IMR-90 (cell line): Measurements from ENCODE around the gene TYRO3. TPM values are rescaled to one million over a fixed set of nuclear protein-coding genes. Genes with fewer than 3 reads are reported as not detected.

Experiments used
- ATAC-seq: fragments of 200-7000 bp; cut with Tn5 transposase; 2 replicates; pipeline ENCODE4 v1.9.1; 2020; ENCODE audit warnings: low read depth, mild to moderate bottlenecking, moderate library complexity
- BruUV-seq: library from RNA; stranded (reverse); fragments of 400-500 nt; replicated peaks from 2 replicates; lab custom pipeline; 2021; lab: Mats Ljungman, UMichigan
- CTCF ChIA-PET: fragments of 300-600 bp; formaldehyde crosslinking; extraction: SDS; loops from one replicate; lab custom pipeline; 2021; ENCODE audit warnings: antibody characterized with exemption; lab: Yijun Ruan, JAX
- POLR2A ChIA-PET: fragments of 300-600 bp; sonication (Branson Sonifier 250); formaldehyde crosslinking; loops from one replicate; lab custom pipeline; 2022; ENCODE audit warnings: antibody characterized with exemption; ENCODE audit not compliant: unreplicated experiment; lab: Charles Lee
- DNase-seq: peaks from one replicate; pipeline ENCODE4 v3.0.0; 2013
- H2AFZ ChIP-seq: replicated peaks from 2 replicates; pipeline ENCODE3; 2013; ENCODE audit warnings: low read length, mild to moderate bottlenecking; ENCODE audit not compliant: poor library complexity
- H2AK5ac ChIP-seq: 2 replicates; pipeline ENCODE4 v1.6.1; 2013; ENCODE audit warnings: low read depth, low read length, inconsistent platforms
- H2AK9ac ChIP-seq: replicated peaks from 2 replicates; pipeline ENCODE3; 2013; ENCODE audit warnings: mild to moderate bottlenecking, low read depth, low read length, moderate library complexity; ENCODE audit not compliant: poor library complexity
- H2BK120ac ChIP-seq: 2 replicates; pipeline ENCODE4 v1.6.1; 2013; ENCODE audit warnings: low read depth, low read length, inconsistent platforms
- H2BK15ac ChIP-seq: 3 replicates; pipeline ENCODE4 v1.6.1; 2013; ENCODE audit warnings: low read depth, low read length, inconsistent platforms
- H2BK20ac ChIP-seq: 2 replicates; pipeline ENCODE4 v1.6.1; 2013; ENCODE audit warnings: low read depth, mild to moderate bottlenecking, inconsistent platforms, low read length, moderate library complexity
- H2BK5ac ChIP-seq: 2 replicates; pipeline ENCODE4 v1.6.1; 2013; ENCODE audit warnings: mild to moderate bottlenecking, low read depth, low read length, inconsistent platforms; ENCODE audit not compliant: poor library complexity, severe bottlenecking
- H3K14ac ChIP-seq: replicated peaks from 2 replicates; pipeline ENCODE4 v1.6.1; 2013; ENCODE audit warnings: low read depth, low read length, inconsistent platforms
- H3K18ac ChIP-seq: 2 replicates; pipeline ENCODE4 v1.6.1; 2013; ENCODE audit warnings: low read depth, low read length, control low read depth
- H3K23ac ChIP-seq: 2 replicates; pipeline ENCODE4 v1.6.1; 2013; ENCODE audit warnings: low read depth, low read length, inconsistent platforms
- H3K27ac ChIP-seq: 2 replicates; pipeline ENCODE4 v1.5.1; 2013; ENCODE audit warnings: mild to moderate bottlenecking, control low read depth, low read length; ENCODE audit not compliant: insufficient read depth
- H3K27me3 ChIP-seq: 2 replicates; pipeline ENCODE4 v1.6.1; 2013; ENCODE audit warnings: low read length; ENCODE audit not compliant: control insufficient read depth, insufficient read depth
- H3K36me3 ChIP-seq: 2 replicates; pipeline ENCODE4 v1.6.1; 2013; ENCODE audit warnings: low read length, mixed read lengths; ENCODE audit not compliant: control insufficient read depth, insufficient read depth
- H3K4ac ChIP-seq: 2 replicates; pipeline ENCODE4 v1.6.1; 2013; ENCODE audit warnings: low read depth, low read length, inconsistent platforms
- H3K4me1 ChIP-seq: 2 replicates; pipeline ENCODE4 v1.6.1; 2013; ENCODE audit warnings: low read length, mixed read lengths; ENCODE audit not compliant: control insufficient read depth, insufficient read depth
- H3K4me2 ChIP-seq: 2 replicates; pipeline ENCODE4 v1.6.1; 2013; ENCODE audit warnings: low read depth, mild to moderate bottlenecking, control low read depth, low read length, moderate library complexity
- H3K4me3 ChIP-seq: 2 replicates; pipeline ENCODE4 v1.5.1; 2013; ENCODE audit warnings: low read depth, mild to moderate bottlenecking, control low read depth, low read length, moderate library complexity; ENCODE audit not compliant: insufficient read depth
- H3K56ac ChIP-seq: 2 replicates; pipeline ENCODE4 v1.6.1; 2013; ENCODE audit warnings: low read length, inconsistent platforms; ENCODE audit not compliant: insufficient read depth; ENCODE audit errors: extremely low read depth
- H3K79me1 ChIP-seq, 2 experiments: 2 replicates each; pipeline ENCODE4 v1.6.1; 2013; ENCODE audit warnings: low read length in 2 of 2, inconsistent platforms in 1 of 2, low read depth in 1 of 2
- H3K9ac ChIP-seq: 2 replicates; pipeline ENCODE4 v1.6.1; 2013; ENCODE audit warnings: low read depth, low read length, control low read depth
- H3K9me1 ChIP-seq: 2 replicates; pipeline ENCODE4 v1.6.1; 2013; ENCODE audit warnings: low read length, inconsistent platforms; ENCODE audit not compliant: insufficient read depth
- H3K9me3 ChIP-seq: 2 replicates; pipeline ENCODE4 v1.6.1; 2013; ENCODE audit warnings: low read length; ENCODE audit not compliant: control insufficient read depth, insufficient read depth
- H4K20me1 ChIP-seq: 2 replicates; pipeline ENCODE4 v1.6.1; 2013; ENCODE audit warnings: low read length, inconsistent platforms; ENCODE audit not compliant: insufficient read depth
- H4K5ac ChIP-seq: 2 replicates; pipeline ENCODE4 v1.6.1; 2013; ENCODE audit warnings: mild to moderate bottlenecking, low read depth, low read length, control low read depth
- H4K8ac ChIP-seq, 2 experiments: 2 replicates each; pipeline ENCODE4 v1.6.1; 2013; ENCODE audit warnings: low read depth in 2 of 2, low read length in 2 of 2, control low read depth in 1 of 2, inconsistent platforms in 1 of 2
- H4K91ac ChIP-seq: 2 replicates; pipeline ENCODE4 v1.6.1; 2013; ENCODE audit warnings: low read depth, low read length, inconsistent platforms; ENCODE audit not compliant: insufficient read depth
- BHLHE40 ChIP-seq: fragments of 150-350 bp; IDR thresholded peaks from 2 replicates; pipeline ENCODE4 v1.6.1; 2016; ENCODE audit warnings: mild to moderate bottlenecking, low read depth, low read length
- CEBPB ChIP-seq: IDR thresholded peaks from 2 replicates; pipeline ENCODE4 v1.6.1; 2012; ENCODE audit warnings: low read depth, low read length, improper control_type of control experiment
- CHD1 ChIP-seq: IDR thresholded peaks from 2 replicates; pipeline ENCODE4 v1.6.1; 2012; ENCODE audit warnings: low read depth, low read length, improper control_type of control experiment
- FOS ChIP-seq: fragments of 150-350 bp; IDR thresholded peaks from 2 replicates; pipeline ENCODE4 v1.6.1; 2016; ENCODE audit warnings: low read depth, low read length
- MAFK ChIP-seq: IDR thresholded peaks from 2 replicates; pipeline ENCODE4 v1.6.1; 2012; ENCODE audit warnings: low read depth, low read length, improper control_type of control experiment
- MAZ ChIP-seq: IDR thresholded peaks from 2 replicates; pipeline ENCODE4 v1.6.1; 2012; ENCODE audit warnings: low read depth, mild to moderate bottlenecking, low read length, improper control_type of control experiment, moderate library complexity, borderline replicate concordance
- MXI1 ChIP-seq: IDR thresholded peaks from 2 replicates; pipeline ENCODE4 v1.6.1; 2012; ENCODE audit warnings: low read depth, mild to moderate bottlenecking, low read length, moderate library complexity, borderline replicate concordance
- NFE2L2 ChIP-seq: fragments of 150-350 bp; IDR thresholded peaks from 2 replicates; pipeline ENCODE4 v1.6.1; 2016; ENCODE audit warnings: low read depth, mild to moderate bottlenecking, low read length
- POLR2A ChIP-seq: IDR thresholded peaks from 2 replicates; pipeline ENCODE4 v1.6.1; 2012; ENCODE audit warnings: mild to moderate bottlenecking, low read depth, low read length
- RAD21 ChIP-seq: IDR thresholded peaks from 2 replicates; pipeline ENCODE4 v1.6.1; 2012; ENCODE audit warnings: low read length, improper control_type of control experiment
- RCOR1 ChIP-seq: IDR thresholded peaks from 2 replicates; pipeline ENCODE4 v1.6.1; 2012; ENCODE audit warnings: mild to moderate bottlenecking, low read length, improper control_type of control experiment; ENCODE audit not compliant: insufficient replicate concordance
- RFX5 ChIP-seq: IDR thresholded peaks from 2 replicates; pipeline ENCODE4 v1.8.0; 2012; ENCODE audit warnings: low read depth, mild to moderate bottlenecking, low read length, moderate library complexity
- SMC3 ChIP-seq: fragments of 150-350 bp; IDR thresholded peaks from 2 replicates; pipeline ENCODE4 v1.6.1; 2016; ENCODE audit warnings: low read depth, mild to moderate bottlenecking, antibody characterized with exemption, low read length, moderate library complexity
- WGBS, 2 experiments: methylation state at CpG; one replicate each; pipeline versions ENCODE4 v1.1.5 to v1.1.7; 2013; ENCODE audit warnings: missing lambda C conversion rate in 2 of 2; ENCODE audit not compliant: insufficient read length in 1 of 2; ENCODE audit errors: extremely low coverage in 2 of 2; 5-methylcytosine and 5-hydroxymethylcytosine counted together
- dilution Hi-C: fragments of 300-500 bp; cut with HindIII; formaldehyde crosslinking; loops from one replicate; pipeline ENCODE4 v1.14.3; 2018; ENCODE audit warnings: low sequenced_read_pairs; ENCODE audit not compliant: unreplicated experiment
- in situ Hi-C: fragments of 300-500 bp; cut with MboI; formaldehyde crosslinking; loops from 3 replicates; pipeline ENCODE4 v1.14.3; 2019; ENCODE audit warnings: low sequenced_read_pairs, inconsistent platforms, mixed read lengths
- intact Hi-C: fragments of 100-400 bp; cut with micrococcal nuclease; formaldehyde crosslinking; loops from 2 replicates; pipeline ENCODE4 v1.10.0; 2022
- polyA plus RNA-seq, 3 experiments: library from polyadenylated mRNA; depleted of rRNA; stranded (reverse); fragments of >200 nt; gene quantifications; 2 replicates each; pipeline ENCODE4 v1.2.3, GENCODE V29; 2012; ENCODE audit warnings: low replicate concordance in 1 of 3
- total RNA-seq: library from RNA; depleted of rRNA; stranded (reverse); fragments of >200 nt; gene quantifications from 2 replicates; pipeline ENCODE4 v1.2.3, GENCODE V29; 2012
- TF ChIP-seq, protein P1 (sequence below): conservative IDR thresholded peaks from 2 replicates; pipeline ENCODE4 v1.5.1; 2012; ENCODE audit warnings: mild to moderate bottlenecking, low read depth, low read length, improper control_type of control experiment
- TF ChIP-seq, protein P2 (sequence below): fragments of 150-350 bp; IDR thresholded peaks from 2 replicates; pipeline ENCODE4 v1.6.1; 2017; ENCODE audit warnings: mild to moderate bottlenecking, antibody characterized with exemption, low read length, low read depth
- TF ChIP-seq, protein P3 (sequence below): fragments of 150-350 bp; IDR thresholded peaks from 2 replicates; pipeline ENCODE4 v1.6.1; 2016; ENCODE audit warnings: low read depth, mild to moderate bottlenecking, low read length, moderate library complexity, borderline replicate concordance

The TYRO3 gene
- total and polyA plus RNA-seq, 2 of the 4 experiments (the other 2 are of a cell fraction), result 11.5 to 18.4 TPM

DNA sequence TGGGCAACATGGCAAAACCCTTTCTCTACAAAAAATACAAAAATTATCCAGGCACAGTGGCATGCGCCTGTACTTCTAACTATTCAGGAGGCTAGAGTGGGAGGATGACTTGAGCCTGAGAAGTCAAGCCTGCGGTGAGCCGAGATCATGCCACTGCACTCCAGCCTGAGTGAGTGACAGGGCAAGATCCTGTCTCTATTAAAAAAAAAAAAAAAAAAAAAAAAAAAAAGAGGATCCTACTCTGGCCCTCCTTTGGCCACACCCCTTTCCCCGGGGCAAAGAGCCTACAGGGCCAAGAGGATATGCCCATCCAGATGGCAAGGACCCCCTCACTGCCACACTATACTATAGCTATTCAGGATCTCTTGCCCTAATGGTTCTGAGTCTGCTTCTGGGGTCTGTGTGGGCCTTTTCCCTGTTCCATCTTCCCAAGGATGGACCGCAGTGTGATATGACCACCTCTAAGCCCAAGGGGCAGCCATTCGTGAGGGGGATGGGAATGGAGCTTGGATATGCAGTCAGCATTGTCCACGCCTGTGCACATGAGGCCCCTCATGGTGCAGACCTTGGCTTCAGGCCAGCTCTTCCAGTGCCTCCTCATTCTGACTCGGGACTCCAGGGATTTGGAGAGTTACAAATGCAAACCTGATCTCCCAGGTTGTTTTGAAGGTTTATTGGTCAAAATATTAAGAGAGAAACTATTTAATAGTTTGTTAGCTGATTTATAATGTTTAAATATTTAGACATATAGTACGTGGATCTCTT is 7.3 kb downstream of the TYRO3 start:
- no peak overlapping the region for H3K4ac ChIP-seq
- H2AK9ac ChIP-seq, result no peak overlapping the region
- in situ Hi-C loops, result no loop called here
- H4K20me1 ChIP-seq, result no peaks in the 10 kb centered on the region
- no peak for TF ChIP-seq RAD21
- no peak for TF ChIP-seq BHLHE40
- TF ChIP-seq MAZ, result no peak
- TF ChIP-seq, protein P1, sequence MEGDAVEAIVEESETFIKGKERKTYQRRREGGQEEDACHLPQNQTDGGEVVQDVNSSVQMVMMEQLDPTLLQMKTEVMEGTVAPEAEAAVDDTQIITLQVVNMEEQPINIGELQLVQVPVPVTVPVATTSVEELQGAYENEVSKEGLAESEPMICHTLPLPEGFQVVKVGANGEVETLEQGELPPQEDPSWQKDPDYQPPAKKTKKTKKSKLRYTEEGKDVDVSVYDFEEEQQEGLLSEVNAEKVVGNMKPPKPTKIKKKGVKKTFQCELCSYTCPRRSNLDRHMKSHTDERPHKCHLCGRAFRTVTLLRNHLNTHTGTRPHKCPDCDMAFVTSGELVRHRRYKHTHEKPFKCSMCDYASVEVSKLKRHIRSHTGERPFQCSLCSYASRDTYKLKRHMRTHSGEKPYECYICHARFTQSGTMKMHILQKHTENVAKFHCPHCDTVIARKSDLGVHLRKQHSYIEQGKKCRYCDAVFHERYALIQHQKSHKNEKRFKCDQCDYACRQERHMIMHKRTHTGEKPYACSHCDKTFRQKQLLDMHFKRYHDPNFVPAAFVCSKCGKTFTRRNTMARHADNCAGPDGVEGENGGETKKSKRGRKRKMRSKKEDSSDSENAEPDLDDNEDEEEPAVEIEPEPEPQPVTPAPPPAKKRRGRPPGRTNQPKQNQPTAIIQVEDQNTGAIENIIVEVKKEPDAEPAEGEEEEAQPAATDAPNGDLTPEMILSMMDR, result no peak
- no peak for TF ChIP-seq RFX5
- TF ChIP-seq MXI1, result no peak
- TF ChIP-seq RCOR1, result no peak
- TF ChIP-seq, protein P2, sequence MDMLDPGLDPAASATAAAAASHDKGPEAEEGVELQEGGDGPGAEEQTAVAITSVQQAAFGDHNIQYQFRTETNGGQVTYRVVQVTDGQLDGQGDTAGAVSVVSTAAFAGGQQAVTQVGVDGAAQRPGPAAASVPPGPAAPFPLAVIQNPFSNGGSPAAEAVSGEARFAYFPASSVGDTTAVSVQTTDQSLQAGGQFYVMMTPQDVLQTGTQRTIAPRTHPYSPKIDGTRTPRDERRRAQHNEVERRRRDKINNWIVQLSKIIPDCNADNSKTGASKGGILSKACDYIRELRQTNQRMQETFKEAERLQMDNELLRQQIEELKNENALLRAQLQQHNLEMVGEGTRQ, result no peak
- no peak for TF ChIP-seq MAFK
- TF ChIP-seq CHD1, result no peak
- no peak for TF ChIP-seq CEBPB
- TF ChIP-seq POLR2A, result no peak
- TF ChIP-seq, protein P3, sequence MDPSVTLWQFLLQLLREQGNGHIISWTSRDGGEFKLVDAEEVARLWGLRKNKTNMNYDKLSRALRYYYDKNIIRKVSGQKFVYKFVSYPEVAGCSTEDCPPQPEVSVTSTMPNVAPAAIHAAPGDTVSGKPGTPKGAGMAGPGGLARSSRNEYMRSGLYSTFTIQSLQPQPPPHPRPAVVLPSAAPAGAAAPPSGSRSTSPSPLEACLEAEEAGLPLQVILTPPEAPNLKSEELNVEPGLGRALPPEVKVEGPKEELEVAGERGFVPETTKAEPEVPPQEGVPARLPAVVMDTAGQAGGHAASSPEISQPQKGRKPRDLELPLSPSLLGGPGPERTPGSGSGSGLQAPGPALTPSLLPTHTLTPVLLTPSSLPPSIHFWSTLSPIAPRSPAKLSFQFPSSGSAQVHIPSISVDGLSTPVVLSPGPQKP, result no peak
- TF ChIP-seq FOS, result no peak
- TF ChIP-seq SMC3, result no peak
- no peak for TF ChIP-seq NFE2L2
- H3K56ac ChIP-seq, result no peak overlapping the region
- H2BK120ac ChIP-seq, result no peak overlapping the region
- H3K36me3 ChIP-seq, result peaks cover 11% of the 10 kb centered on the region; the same call in 1 of the 2 replicates
- H2BK20ac ChIP-seq, result no peak overlapping the region
- H3K79me1 ChIP-seq, result peaks cover 0 to 11% of the 10 kb centered on the region in 2 experiments; a peak in 1 of 4 replicates
- dilution Hi-C loops, result no loop called here
- H4K5ac ChIP-seq, result no peak overlapping the region
- H2AFZ ChIP-seq, result no peak overlapping the region
- no peaks in the 10 kb centered on the region for H3K9me3 ChIP-seq
- H3K14ac ChIP-seq, result no peak overlapping the region
- no peak overlapping the region for H4K91ac ChIP-seq
- DNase-seq, result no peak
- no peak overlapping the region for H2AK5ac ChIP-seq
- intact Hi-C loops, result no loop called here
- H3K27ac ChIP-seq, result no peak overlapping the region
- H3K18ac ChIP-seq, result no peak overlapping the region
- H4K8ac ChIP-seq, result no peak overlapping the region
- no CpG with 5 or more reads among the region's 9 CpGs for WGBS, 2 experiments
- H3K9ac ChIP-seq, result no peak overlapping the region
- no peak overlapping the region for H2BK15ac ChIP-seq
- H3K4me1 ChIP-seq, result peaks cover 33% of the 10 kb centered on the region
- CTCF ChIA-PET, result no interaction called here
- no peak overlapping the region for H3K4me2 ChIP-seq
- POLR2A ChIA-PET, result no interaction called here
- H3K9me1 ChIP-seq, result peaks cover 13% of the 10 kb centered on the region
- ATAC-seq, result no peak
- no TSS peak for BruUV-seq
- H2BK5ac ChIP-seq, result no peak overlapping the region
- no peaks in the 10 kb centered on the region for H3K27me3 ChIP-seq
- no peak overlapping the region for H3K23ac ChIP-seq
- H3K4me3 ChIP-seq, result no peak overlapping the region
